B cell (primary cell): Measurements from ENCODE around the gene HLX.

ENCODE experiments used
- CTCF ChIP-seq: fragments of 200-600 bp; IDR thresholded peaks from one replicate; pipeline ENCODE4 v1.8.0; 2022; ENCODE audit warnings: antibody characterized with exemption, mild to moderate bottlenecking
- EZH2 ChIP-seq: IDR thresholded peaks from 2 replicates; pipeline ENCODE4 v1.6.1; 2012; ENCODE audit warnings: borderline replicate concordance, low read depth, mild to moderate bottlenecking, moderate library complexity, low read length; ENCODE audit not compliant: insufficient read depth, poor library complexity, severe bottlenecking

- TF ChIP-seq CTCF (no peak), EZH2 (no peak)
These were observed 44.9 kb upstream of the HLX start for GRCh38 chr1:220834155-220834870.
